Ramos (cell line): Measurements from ENCODE around the gene ADORA2A.

Experiments
- in situ Hi-C: fragments of 300-500 bp; cut with MboI; formaldehyde crosslinking; loops from one replicate; pipeline ENCODE4 v1.14.3; 2022; ENCODE audit warnings: low sequenced_read_pairs; ENCODE audit not compliant: unreplicated experiment

Gene ADORA2A

DNA sequence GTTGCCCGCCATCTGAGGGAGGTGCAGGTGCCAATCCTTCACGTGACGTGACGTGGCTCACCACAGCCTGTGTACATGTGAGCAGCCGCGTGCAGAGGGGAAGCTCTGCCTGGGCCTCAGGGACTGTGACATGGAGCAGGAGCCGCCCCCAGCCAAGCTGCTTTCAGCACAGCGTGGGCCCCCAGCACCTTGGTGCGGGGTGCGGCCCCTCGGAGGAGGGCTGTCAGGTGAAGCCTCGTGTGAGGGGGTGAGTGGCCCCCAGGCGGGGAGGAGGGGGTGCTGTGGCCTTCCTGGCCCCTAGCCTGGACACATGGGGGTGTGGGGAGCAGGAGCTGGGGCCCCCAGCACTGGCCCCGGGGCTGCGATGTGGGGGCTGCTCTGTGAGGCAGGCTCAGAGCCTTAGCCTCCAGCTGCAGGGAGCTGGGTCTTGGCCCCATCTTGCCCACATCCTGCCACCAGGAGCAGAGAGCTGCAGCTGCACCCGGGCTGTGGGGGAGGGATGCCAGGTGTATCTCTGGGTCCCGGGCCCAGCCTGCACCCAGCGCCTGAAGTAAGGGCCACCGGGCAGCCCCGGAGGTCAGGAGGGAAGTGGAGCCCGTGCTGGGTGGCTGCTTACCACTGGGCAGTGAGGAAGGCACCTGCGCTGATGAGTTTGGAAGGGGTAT, at the start of gene ADORA2A:
Gene ADORA2A (plus strand): TSS at position 100 of the 665 bp plus-strand sequence. CDS start 5,806 bp downstream, outside the sequence.
- in situ Hi-C loops, result no loop called here

DNA sequence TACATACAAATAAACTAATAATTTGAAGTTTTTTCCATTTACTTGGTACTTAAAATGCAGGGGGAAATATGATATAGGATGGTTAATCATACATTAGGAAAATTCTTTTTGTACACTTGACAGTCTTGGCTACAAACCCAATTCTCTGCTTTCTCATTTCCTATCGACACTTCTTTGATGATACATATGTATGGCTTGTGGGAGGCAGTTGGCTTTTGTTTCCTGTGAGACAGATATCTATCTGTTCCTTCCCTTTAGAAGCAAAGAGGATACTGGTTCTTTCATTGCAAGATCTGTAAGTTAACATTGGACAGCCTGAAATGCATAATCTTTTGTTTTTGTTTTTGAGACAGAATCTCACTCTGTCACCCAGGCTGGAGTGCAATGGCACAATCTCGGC, 47.9 kb upstream of the ADORA2A start:
- in situ Hi-C loops, result no loop called here

DNA sequence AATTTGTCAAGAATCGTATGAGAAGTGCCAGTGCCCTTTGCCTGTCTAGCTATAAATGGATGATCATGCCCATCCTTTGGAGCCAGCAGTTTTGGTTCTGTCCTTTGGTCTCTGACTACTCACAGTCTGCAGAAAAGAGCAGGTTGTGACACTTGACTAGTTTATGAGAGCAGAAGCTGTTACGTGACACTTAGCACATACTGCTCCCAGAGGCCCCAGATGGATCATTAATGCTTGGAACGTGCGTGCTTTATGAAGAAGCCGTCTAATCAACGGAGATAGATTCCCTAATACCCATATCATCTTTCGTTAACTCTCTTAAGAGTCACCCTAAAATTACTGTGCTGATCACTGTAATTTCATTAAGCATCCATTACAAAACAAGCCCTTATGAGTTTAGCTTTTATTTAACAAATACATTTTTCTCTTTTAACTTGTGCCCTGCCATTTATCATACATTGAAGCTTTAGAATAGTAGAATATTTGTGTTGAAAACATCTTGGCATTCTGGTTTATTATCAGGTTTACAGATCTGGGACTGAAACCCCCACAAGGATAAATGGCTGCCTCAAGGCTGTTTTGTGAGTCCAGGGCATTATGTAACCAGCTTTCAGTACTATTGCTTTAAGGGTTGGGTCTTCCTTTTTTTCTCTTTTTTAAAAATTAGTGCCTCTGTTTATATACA, 47.0 kb upstream of the ADORA2A start:
- in situ Hi-C loops, result no loop called here

DNA sequence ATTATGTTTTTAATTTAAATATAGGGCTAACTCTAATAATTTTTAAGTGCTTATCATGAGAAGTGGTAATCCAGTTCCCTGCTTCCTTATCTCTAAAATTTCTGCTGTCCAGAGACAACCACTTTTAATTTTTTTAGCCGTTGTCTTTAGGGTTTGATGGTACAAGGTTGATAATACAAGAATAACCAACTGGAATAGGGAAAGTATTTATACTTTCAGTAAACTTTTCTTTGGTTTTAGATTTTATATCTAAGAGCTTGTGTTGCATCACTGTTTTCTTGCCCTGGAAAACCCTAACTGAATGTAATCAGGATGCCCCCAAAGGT, 46.5 kb upstream of the ADORA2A start:
- in situ Hi-C loops, result no loop called here

DNA sequence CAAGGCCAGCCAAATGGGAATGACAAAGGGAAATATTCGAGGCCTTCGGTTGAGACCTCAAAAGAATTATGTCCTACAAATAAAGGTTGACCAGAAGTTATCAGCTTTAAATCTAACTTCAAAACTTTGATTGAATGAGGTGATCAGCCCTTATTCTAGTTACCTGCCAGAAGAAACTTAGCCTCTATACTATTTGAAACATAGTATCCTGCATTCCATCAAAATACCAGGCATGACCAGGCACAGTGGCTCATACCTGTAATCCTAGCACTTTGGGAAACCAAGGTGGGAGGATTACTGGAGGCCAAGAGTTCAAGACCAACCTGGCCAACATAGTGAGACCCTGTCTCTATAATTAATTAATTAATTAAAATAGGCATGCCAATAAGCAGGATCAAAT, 44.3 kb upstream of the ADORA2A start:
- in situ Hi-C loops, result no loop called here

DNA sequence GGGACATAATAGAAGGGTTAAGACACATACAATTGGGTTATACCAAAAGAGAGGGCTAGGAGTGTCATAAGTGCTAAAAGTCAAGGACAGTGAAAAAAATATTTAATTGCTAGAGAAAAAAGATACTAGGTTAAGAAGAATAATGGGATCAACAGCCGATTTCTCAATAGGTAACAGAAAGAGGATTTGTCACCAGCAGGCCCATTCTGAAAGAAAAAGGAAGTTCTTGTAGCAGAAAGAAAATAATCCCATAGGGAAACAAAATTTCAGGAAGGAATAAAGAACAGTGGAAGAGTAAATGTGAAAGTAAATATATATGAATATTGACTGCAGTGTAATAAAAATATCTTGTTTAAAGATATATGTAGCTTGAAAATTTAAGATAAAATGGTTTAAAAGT, 43.3 kb upstream of the ADORA2A start:
- in situ Hi-C loops, result no loop called here

DNA sequence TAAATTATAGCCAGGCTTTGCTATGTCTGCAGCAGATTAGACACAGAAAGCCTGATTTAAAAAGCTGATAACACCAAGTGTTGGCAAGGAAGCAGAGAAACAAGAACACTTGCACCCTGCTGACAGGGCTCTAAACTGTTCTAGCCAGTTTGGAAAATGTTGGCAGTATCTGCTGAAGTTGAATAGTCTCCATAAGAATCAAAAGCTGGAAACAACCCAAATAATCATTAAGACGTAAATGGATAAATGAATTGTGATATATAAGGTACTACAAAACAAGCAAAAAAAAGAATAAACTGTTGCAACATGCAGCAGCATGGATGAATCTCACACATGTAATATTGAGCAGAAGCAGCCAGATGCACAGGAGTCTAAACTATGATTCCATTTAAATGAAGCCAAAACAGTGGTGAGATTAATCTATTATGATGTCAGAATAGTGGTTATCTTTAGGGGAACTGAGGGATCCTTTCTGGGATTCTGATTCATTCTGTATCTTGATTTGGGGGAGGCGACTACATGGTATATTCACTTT, 40.4 kb upstream of the ADORA2A start:
- in situ Hi-C loops, result no loop called here

DNA sequence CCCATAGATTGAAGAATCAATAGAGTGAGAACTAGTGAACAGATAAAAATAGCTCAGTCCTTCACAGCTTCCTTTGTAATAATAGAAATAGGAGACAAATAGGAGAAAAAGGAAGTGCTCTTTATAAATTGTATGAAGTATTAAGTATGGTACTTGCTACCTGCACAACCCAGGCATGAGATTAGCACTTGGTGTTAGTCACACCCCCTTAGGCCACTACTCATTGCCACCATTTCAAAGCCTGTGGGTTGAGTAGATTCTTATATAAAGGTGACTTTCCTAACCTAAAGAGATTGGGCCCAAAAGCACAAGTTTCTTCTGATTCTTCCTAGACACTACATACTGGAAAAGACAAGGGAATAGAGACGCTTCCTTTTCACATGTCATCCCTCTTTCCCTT, 37.7 kb upstream of the ADORA2A start:
- in situ Hi-C loops, result no loop called here

DNA sequence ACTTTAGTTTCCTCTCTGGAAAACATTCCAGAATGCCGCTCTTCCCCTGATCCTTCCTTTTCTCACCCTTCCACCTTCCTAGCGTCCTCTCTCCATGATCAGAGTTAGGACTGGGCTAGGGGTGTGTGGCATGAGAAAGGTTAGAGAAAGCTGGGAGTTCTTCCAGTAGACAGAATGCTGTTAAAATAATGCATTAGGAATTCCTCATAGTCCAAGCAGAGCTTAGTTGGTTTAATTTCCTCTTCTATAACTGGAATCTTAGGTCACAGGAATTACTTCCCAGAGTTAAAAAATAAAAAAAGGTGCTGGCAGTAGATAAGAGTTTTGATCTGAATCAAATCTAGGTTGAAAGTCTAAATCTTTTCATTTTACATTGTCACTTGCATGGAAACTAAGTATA, 37.2 kb upstream of the ADORA2A start:
- in situ Hi-C loops, result no loop called here

DNA sequence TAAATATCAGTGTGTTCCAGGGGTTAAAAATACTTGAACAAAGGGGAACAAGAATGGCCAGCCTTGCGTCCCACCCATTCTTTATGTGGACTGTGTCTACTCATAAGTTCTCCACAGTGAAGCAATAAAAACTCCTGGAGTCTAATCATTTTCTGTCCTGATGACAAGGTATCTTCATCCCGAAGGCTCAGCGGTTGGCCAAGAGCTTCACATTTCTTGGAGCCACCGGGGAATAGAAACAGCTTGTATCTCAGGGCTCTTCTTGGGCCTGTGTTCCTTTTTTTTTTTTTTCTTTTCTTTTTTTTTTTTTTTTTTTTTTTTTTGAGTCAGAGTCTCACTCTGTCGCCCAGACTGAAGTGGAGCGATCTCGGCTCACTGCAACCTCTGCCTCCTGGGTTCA, 36.8 kb upstream of the ADORA2A start:
- in situ Hi-C loops, result no loop called here

DNA sequence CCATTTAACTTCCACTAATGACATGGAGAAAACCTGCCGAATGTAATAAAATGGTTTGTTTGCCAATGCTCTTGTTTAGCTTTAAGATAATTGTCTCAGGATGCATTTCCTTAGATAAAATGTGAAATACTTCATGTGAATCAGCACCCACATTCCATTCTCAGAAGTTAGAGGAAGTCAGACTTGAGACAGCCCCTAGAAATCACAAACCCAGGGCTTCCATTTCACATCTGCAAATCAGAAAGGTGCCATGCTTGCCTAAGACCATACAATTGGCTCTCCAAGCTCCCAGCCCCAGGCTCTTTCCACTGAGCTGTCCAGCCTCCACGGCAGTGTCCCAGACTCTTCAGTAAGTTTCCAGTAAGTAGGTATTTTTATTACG, 35.6 kb upstream of the ADORA2A start:
- in situ Hi-C loops, result no loop called here

DNA sequence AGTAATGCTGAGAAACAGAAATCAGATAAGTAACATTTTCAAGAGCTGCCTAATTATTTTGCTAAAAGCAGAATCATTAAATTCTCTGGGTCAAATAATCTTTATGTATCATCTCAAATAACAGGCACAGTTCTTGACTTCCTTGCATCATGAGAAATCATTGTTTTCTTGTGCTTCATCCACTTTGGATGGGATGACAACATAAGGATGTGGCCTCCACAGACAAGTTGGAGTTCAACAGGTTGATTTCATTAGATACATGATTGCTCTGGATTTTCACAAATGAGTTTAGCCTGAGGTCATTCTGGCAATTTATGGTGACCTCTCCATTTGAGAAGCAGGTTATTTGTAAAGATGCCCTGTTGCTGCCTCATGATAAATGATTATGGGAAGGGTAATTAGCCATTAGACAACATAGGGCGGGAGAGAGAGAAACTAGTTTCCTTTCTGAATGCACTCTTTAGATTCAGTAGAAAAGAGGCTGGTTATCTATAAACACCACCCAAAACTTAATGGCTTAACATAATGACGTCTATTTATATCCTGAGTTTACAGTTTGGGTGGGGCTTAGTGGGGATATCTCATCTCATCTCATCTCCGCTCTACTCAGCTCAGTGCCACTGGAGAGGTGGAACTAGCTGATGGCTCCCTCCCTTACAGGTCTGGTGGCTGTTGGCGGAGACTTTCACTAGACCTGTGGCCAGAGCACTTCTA, 35.0 kb upstream of the ADORA2A start:
- in situ Hi-C loops, result no loop called here

DNA sequence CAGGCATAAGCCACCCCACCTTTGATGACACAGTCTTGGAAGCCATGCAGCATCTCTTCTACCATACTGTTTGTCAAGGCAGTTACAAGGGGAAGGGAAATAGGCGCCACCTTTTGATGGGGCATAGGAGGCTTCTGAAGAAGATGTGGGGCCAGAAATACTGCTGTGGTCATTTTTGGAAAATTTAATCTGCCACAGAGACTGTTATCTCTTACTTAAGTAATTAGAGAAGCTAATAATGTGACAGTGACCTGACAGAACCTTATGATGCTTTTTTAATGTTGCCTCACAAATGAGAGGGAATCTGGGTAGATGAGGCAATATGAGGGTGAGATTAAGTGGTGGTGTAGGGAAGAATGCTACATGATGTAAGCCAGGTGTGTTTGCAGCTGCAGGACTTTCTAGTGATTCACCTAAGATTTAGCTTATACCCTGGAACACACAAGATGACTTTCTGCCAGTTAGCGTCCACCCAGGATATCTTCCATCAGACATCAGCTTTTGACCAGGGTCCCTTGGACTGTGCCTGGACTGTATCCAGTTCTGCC, 34.3 kb upstream of the ADORA2A start:
- in situ Hi-C loops, result no loop called here

DNA sequence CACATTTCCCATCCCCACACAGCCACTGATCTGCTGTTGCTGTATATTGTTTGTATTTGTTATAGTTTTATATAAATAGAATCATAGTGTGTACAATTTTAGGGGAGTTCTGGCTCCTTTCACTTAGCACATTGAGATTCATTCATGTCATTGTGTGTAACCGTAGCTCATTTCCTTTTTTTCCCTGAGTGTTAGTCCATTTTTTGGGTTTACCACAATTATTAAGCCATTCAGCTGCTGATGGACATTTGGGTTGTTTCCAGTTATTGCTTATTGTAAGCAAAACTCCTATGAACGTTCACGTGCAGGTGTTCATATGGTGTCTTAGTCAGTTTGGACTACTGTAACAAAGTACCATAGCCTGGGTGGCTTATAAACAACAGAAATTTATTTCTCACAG, 33.6 kb upstream of the ADORA2A start:
- in situ Hi-C loops, result no loop called here

DNA sequence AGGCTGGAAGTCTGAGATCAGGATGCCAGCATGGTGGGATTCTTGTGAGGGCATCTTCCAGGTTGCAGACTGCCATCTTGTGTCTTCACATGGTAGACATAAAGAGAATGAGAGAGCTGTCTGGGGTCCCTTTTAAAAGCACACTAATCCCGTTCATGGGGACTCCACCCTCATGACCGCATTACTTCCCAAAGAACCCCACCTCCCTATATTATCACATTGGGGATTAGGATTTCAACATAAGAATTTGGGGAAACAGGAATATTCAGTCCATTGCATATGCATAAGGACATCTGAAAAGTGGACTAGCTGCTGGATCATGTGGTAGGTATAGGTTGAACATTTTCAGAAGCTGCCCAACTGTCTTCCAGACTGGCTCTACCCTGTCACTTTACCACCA, 33.1 kb upstream of the ADORA2A start:
- in situ Hi-C loops, result no loop called here

DNA sequence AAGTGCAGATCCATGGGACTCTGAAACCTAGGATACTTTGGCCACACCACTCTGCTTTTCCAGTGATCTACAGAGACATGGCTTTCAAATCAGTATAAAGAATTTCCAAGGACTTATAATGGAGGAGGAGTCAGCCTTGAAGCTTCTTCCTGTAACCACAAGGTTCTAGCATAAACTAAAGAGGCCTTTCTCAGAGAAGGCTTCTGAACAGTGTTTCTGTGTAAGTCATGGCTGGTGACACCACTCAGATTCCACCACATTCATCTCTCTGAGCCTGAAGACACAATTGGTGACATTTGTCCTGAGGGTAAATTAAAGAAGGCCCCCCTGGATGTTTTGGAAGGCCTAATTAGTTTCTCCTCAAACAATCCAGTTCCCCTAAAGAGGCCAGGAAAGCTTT, 29.0 kb upstream of the ADORA2A start:
- in situ Hi-C loops, result no loop called here

DNA sequence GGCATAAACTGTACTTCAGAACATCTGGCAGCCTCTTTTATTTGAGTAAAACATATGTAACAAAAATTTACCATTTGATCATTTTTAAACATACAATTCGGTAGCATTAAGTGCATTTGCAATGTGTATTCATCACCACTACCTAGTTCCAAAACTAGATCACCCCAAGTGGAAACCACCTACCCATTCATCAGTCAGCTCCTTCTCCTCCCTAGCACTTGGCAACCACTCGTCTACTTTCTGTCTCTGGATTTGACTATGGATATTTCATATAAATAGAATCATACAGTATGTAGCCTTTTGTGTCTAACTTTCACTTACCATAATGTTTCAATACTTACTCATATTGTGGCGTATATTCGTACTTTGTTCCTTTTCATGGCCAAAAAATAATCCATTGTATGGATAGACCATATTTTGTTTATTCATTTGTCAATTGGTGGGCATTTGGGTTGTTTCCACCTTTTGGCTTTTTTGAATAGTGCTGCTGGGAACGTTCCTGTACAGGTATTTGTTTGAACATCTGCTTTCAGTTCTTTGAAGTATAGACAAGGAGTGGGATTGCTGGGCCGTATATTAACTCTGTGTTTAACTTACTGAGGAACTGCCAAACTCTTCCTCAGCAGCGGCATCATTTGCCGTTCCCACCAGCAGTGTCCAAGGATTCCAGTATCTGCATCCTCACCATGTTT, 27.2 kb upstream of the ADORA2A start:
- in situ Hi-C loops, result no loop called here

DNA sequence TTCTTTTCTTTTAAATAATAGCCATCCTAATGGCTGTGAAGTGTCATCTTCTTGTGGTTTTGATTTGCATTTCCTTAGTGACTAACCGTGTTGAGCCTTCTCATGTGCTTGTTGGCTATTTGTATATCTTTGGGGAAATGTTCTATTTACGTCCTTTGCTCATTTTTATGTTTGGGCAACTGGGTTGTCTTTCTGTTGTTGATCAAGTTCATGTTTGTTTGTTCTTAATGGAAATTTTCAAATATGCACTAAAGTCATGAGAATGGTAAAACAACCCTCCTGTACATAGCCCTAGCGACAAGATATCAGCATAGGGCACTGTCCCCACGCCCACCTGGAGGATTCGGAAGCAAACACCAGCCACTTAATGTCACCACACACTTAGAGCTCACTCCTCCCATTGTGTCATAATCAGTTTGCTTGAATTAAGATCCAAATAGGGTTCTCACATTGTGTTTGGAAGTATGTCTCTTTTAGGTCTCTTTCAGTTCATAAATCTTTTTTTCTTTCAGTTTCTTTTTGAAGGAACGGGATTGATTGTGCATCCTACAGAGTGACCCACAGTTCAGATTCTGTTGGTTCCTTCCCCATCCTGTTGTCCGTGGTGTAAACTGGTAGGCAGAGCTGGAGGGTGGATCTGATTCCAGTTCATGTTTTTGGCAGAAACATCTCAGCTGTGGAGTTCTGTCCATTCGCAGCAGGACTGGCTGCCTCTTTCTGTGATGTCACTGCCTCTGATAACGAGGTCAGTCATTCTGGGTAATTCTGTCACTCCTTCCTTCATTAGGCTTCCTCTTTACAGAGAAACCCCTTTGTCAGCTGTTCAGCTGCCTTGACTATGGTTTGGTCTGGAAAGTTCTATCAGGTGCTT, 26.4 kb upstream of the ADORA2A start:
- in situ Hi-C loops, result no loop called here

DNA sequence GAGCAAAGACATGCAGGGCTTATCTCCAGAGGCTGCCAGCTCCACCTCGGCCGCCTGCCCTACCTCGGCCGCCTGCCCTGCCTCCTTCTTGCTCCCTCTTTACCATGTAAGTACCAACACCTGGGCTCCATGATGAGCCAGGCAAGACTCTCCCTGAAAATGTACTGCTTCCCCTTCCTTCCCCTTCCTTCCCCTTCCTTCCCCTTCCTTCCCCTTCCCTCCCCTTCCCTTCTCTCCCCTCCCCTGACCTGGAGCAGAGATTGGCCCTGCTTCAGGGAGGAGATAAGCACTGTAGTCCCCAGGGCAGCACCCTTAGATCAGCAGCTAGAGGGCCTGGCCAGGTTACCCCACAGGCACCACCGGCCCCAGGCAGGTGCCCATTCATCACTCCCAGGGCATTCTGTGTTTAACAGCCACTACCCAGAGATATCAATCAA, 25.4 kb upstream of the ADORA2A start:
- in situ Hi-C loops, result no loop called here
